Fibroblast of villous mesenchyme (primary cell): ENCODE measurements around the gene ATG10. TPM values are rescaled to one million over a fixed set of nuclear protein-coding genes. Genes with fewer than 3 reads are reported as not detected.
A peak's percentile ranks its signal among the peaks of the same experiment; 100 is the strongest.
"Not testable (repeated sequence)": the region's sequence is repeated elsewhere in the genome, so short reads cannot be mapped to it uniquely, and the experiment has no call there.

ENCODE experiments used
- DNase-seq: peaks from one replicate; pipeline ENCODE4 v3.0.0-alpha.2; 2010; ENCODE audit warnings: low read depth
- H3K4me3 ChIP-seq: 2 replicates; pipeline ENCODE4 v1.5.1; 2011; ENCODE audit warnings: low read depth, mild to moderate bottlenecking, low read length
- total RNA-seq: library from RNA; depleted of rRNA; stranded (reverse); fragments of >200 nt; gene quantifications from 2 replicates; pipeline ENCODE4 v1.2.3, GENCODE V29; 2012
- TF ChIP-seq, protein P1 (sequence below): IDR thresholded peaks from 2 replicates; pipeline ENCODE4 v1.5.1; 2012; ENCODE audit warnings: low read depth, mild to moderate bottlenecking, low read length; ENCODE audit not compliant: insufficient read depth

The ATG10 gene
- total RNA-seq, 1 donor, result 9.1 TPM

DNA sequence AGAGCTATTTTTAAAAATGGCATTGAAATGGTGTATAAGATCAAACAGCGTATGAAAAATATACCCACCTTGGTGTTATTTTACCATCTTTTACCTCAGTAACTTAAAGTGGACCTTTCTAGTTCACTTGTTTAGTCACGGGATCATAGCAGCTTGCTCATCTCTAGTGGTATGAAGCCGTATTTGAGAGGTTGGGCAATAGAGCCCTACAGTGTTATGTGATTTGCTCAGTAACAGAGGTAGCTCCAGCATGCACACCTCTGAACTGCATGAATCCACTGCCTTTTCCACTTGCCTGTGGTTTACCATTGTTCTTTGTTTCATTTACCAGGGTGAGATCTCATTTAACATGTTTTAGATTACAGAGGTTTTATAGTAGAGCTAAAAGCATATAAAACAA lies 134.4 kb downstream of the ATG10 start:
- peak; percentile 38 for DNase-seq
- TF ChIP-seq, protein P1, sequence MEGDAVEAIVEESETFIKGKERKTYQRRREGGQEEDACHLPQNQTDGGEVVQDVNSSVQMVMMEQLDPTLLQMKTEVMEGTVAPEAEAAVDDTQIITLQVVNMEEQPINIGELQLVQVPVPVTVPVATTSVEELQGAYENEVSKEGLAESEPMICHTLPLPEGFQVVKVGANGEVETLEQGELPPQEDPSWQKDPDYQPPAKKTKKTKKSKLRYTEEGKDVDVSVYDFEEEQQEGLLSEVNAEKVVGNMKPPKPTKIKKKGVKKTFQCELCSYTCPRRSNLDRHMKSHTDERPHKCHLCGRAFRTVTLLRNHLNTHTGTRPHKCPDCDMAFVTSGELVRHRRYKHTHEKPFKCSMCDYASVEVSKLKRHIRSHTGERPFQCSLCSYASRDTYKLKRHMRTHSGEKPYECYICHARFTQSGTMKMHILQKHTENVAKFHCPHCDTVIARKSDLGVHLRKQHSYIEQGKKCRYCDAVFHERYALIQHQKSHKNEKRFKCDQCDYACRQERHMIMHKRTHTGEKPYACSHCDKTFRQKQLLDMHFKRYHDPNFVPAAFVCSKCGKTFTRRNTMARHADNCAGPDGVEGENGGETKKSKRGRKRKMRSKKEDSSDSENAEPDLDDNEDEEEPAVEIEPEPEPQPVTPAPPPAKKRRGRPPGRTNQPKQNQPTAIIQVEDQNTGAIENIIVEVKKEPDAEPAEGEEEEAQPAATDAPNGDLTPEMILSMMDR, result no peak
- H3K4me3 ChIP-seq, result no peak overlapping the region

DNA sequence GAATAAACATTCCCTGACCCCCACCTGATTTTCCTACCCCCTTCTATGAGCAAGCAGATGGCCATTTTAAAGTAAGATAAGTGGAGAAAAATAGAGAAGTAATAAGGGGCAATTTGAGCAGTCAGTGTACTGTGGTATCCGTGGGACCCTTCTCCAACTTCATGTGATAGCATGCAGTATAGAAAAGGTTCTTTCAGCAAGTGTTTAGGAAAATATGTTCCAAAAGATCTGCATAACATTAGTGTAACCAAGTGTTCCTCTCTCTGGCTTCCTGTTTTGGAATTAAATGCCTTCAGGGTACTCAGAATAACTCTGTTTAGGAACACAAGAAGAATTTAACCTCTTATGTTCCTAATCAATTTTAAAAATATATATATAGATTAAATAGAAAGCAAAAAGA lies 134.9 kb downstream of the ATG10 start:
- peak; percentile 13 for DNase-seq
- TF ChIP-seq, protein P1, result no peak
- H3K4me3 ChIP-seq, result no peak overlapping the region

DNA sequence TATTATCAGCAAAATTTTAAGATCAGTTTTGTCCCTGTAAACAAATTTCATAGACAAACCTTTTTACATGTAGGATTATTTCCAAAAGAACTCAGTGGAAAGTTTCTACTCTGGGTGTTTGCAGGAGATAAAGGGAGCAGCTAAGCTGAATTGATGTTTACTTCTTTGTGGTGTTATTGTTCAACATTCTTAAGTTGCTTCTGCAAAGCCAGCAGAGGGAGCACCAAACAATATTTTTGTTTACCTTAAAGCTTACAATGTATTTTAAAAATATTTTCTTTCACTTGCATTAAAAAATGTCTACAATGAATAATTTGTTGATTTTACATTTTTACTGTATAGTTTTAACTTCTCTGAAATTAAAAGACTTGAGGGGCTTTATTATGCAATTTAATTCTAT lies 135.4 kb downstream of the ATG10 start:
- TF ChIP-seq, protein P1, result peak; percentile 50
- DNase-seq, result peak; percentile 61
- no peak overlapping the region for H3K4me3 ChIP-seq

DNA sequence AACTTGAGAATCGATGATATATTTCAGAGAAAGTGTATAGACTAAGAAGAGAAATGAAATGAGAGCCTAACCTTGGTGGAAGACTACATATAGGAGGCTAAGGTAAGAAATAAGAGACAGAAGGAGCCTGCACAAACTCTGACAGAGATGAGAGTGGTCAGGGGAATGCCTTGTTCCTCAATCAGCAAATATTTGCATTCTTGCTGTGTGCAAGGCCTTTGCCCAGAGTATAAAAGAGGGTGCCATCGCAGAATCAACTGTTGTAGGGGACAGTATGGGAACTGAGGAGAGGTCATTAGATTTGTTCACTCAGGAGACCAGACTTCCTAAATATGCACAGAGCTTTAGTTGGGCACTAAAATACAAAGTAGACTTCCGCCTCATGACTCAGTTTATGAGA lies 137.2 kb downstream of the ATG10 start:
- TF ChIP-seq, protein P1, result no peak
- no peak for DNase-seq
- no peak overlapping the region for H3K4me3 ChIP-seq

DNA sequence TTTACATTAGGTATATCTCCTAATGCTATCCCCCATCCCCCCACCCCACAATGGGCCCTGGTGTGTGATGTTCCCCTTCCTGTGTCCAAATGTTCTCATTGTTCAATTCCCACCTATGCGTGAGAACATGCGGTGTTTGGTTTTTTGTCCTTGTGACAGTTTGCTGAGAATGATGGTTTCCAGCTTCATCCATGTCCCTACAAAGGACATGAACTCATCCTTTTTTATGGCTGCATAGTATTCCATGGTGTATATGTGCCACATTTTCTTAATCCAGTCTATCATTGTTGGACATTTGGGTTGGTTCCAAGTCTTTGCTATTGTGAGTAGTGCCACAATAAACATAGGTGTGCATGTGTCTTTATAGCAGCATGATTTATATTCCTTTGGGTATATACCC lies 138.1 kb downstream of the ATG10 start:
- DNase-seq, result not testable (repeated sequence)

DNA sequence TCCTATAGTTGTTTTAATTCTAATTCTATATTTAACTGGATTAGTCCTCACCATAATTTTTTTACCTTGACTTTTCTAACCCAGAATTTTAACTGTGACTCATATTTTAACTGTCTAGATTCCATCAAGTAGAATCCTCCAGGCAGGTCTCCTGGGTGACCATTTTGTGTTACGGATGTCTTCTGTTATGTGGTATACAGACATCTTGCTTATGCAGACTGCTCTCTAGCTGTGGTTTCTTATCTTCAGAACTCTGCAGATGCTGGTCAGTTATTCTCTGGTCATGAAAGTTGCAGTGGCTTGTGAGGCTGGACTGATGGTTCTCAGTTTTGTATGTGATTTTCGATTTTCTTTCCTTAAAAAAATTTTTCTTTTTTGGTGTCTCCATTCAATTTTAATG lies 139.4 kb downstream of the ATG10 start:
- TF ChIP-seq, protein P1, result no peak
- peak; percentile 37 for DNase-seq
- no peak overlapping the region for H3K4me3 ChIP-seq

More for the DNA sequence above, 138.1 kb downstream of the ATG10 start:
- H3K4me3 ChIP-seq, result not testable (repeated sequence)

DNA sequence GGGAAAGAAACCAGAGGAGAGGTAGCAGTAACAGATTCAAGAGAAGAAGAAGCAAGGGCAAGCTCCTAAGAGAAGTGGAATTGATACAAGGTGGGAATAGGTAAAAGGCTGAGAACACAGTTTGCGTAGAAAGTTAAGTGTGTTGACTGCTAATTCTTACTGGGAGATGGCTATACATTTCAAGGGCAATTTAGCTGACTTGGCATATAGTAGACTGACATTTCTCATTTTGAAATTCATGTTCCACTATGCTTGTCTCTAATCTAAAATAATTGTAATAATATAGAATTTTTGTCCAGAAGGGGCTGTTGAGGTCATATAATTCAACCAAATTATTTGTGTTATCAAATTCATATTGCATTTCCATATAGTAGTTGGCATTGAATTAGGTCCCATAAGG lies 144.0 kb downstream of the ATG10 start:
- DNase-seq, result no peak
- TF ChIP-seq, protein P1, result no peak
- H3K4me3 ChIP-seq, result no peak overlapping the region
